NB4 (cell line): Measurements from ENCODE around the gene MALL.

ENCODE experiments used
- MYC ChIP-seq: IDR thresholded peaks from 2 replicates; pipeline ENCODE4 v1.6.1; 2011; ENCODE audit warnings: low read depth, low read length
- POLR2A ChIP-seq: IDR thresholded peaks from 2 replicates; pipeline ENCODE4 v1.6.1; 2011; ENCODE audit warnings: mild to moderate bottlenecking; ENCODE audit not compliant: insufficient read length; ENCODE audit errors: extremely low read depth
- TF ChIP-seq, protein P1 (sequence below): IDR thresholded peaks from one replicate; pipeline ENCODE4 v1.5.1; 2012; ENCODE audit warnings: low read depth, low read length
- TF ChIP-seq, protein P2 (sequence below): IDR thresholded peaks from 2 replicates; pipeline ENCODE4 v1.6.1; 2011; ENCODE audit warnings: low read depth, low read length

DNA sequence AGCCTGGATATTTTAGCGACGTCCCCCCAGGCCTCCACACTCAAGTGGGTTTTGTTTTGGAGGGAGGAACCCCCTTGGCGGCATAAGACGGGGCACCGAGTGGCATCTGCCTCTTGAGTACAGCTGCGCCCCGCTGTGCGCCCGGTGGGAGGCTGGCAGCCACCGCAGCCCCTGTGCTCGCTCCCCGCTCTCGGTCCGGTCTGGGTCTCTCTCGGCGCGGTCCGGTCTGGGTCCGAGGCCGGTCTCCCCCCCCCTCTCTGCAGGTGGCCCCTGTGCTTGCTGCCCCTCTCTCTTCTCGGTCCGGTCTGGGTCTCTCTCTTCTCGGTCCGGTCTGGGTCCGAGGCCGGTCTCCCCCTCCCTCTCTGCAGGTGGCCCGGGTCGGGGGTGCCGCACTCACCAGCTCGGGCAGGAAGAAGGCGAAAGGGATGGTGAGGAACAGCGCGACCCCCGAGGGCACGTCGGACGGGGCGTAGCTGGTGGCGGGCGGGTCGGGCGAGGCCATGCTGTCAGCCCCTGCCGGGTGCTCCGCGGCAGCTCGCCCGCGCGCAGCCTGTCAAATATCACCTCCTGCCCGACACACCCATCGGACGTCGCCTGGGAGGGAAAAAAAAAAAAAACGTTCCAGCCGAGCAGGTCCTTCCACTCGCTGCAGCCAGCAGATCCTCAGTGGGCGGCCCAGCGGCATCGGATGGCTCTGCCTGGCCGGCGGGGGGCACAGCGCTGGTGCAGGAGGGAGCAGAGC lies at the start of gene MALL:
- TF ChIP-seq, protein P1, sequence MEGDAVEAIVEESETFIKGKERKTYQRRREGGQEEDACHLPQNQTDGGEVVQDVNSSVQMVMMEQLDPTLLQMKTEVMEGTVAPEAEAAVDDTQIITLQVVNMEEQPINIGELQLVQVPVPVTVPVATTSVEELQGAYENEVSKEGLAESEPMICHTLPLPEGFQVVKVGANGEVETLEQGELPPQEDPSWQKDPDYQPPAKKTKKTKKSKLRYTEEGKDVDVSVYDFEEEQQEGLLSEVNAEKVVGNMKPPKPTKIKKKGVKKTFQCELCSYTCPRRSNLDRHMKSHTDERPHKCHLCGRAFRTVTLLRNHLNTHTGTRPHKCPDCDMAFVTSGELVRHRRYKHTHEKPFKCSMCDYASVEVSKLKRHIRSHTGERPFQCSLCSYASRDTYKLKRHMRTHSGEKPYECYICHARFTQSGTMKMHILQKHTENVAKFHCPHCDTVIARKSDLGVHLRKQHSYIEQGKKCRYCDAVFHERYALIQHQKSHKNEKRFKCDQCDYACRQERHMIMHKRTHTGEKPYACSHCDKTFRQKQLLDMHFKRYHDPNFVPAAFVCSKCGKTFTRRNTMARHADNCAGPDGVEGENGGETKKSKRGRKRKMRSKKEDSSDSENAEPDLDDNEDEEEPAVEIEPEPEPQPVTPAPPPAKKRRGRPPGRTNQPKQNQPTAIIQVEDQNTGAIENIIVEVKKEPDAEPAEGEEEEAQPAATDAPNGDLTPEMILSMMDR: no peak
- TF ChIP-seq, protein P2, sequence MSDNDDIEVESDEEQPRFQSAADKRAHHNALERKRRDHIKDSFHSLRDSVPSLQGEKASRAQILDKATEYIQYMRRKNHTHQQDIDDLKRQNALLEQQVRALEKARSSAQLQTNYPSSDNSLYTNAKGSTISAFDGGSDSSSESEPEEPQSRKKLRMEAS: no peak
- TF ChIP-seq MYC (no peak), POLR2A (no peak)
